Endothelial cell (in vitro differentiated cells): ENCODE data around the gene PTPRB. TPM values are rescaled to one million over a fixed set of nuclear protein-coding genes. Genes with fewer than 3 reads are reported as not detected.

Source experiments
- DNase-seq: peaks from one replicate; pipeline ENCODE4 v3.0.0; 2021; ENCODE audit warnings: low spot score
- H3K27ac Mint-ChIP-seq: one replicate; pipeline ENCODE4 v1.8.0; 2021; ENCODE audit warnings: mixed read lengths, inconsistent platforms; ENCODE audit not compliant: unreplicated experiment
- H3K27me3 Mint-ChIP-seq: one replicate; pipeline ENCODE4 v1.8.0; 2021; ENCODE audit warnings: mild to moderate bottlenecking, moderate library complexity, mixed read lengths, inconsistent platforms; ENCODE audit not compliant: unreplicated experiment
- H3K36me3 Mint-ChIP-seq: one replicate; pipeline ENCODE4 v1.8.0; 2021; ENCODE audit warnings: mild to moderate bottlenecking, low read depth, mixed read lengths, inconsistent platforms; ENCODE audit not compliant: unreplicated experiment
- H3K4me1 Mint-ChIP-seq: one replicate; pipeline ENCODE4 v1.8.0; 2021; ENCODE audit warnings: mild to moderate bottlenecking, mixed read lengths, inconsistent platforms; ENCODE audit not compliant: unreplicated experiment
- H3K4me3 Mint-ChIP-seq: one replicate; pipeline ENCODE4 v1.8.0; 2021; ENCODE audit warnings: mild to moderate bottlenecking, mixed read lengths, inconsistent platforms; ENCODE audit not compliant: unreplicated experiment
- H3K9me3 Mint-ChIP-seq: one replicate; pipeline ENCODE4 v1.8.0; 2021; ENCODE audit warnings: mixed read lengths, inconsistent platforms; ENCODE audit not compliant: unreplicated experiment
- total RNA-seq: library from RNA; stranded (reverse); fragmentation: NEBNext Ultra II Directional; extraction: Animal tissue kit (Norgen Biotek cat#: 25700); gene quantifications from one replicate; pipeline ENCODE4 v1.2.1, GENCODE V29; 2021; ENCODE audit not compliant: unreplicated experiment
- TF ChIP-seq, protein P1 (sequence below): fragments of 200-600 bp; sonication (generic); IDR thresholded peaks from one replicate; pipeline ENCODE4 v1.5.0; 2021; ENCODE audit warnings: antibody characterized with exemption; ENCODE audit not compliant: unreplicated experiment

Gene PTPRB
- total RNA-seq, 1 donor from 2014 or later, result 162 TPM

DNA sequence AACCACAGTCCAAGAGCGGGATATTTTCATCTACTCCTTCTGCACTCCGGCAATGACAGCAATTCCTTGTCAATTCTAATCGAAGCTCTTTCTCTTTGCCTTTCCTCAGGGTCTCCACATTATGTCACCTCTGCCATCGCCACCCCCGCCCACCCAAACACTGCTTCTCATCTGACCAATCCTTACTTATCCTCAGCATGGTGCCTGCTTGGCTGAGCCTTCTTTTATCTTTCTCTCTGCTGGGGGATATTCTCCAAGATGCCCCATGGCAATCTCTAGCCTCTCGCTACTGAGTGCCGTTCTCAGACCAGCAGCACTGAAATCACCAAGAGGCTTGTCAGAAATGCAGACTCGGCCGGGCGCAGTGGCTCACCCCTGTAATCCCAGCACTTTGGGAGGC, 100.6 kb downstream of the PTPRB start:
- peaks cover 3% of the 10 kb centered on the region for H3K27me3 Mint-ChIP-seq
- H3K36me3 Mint-ChIP-seq, result peaks cover 75% of the 10 kb centered on the region
- TF ChIP-seq, protein P1, sequence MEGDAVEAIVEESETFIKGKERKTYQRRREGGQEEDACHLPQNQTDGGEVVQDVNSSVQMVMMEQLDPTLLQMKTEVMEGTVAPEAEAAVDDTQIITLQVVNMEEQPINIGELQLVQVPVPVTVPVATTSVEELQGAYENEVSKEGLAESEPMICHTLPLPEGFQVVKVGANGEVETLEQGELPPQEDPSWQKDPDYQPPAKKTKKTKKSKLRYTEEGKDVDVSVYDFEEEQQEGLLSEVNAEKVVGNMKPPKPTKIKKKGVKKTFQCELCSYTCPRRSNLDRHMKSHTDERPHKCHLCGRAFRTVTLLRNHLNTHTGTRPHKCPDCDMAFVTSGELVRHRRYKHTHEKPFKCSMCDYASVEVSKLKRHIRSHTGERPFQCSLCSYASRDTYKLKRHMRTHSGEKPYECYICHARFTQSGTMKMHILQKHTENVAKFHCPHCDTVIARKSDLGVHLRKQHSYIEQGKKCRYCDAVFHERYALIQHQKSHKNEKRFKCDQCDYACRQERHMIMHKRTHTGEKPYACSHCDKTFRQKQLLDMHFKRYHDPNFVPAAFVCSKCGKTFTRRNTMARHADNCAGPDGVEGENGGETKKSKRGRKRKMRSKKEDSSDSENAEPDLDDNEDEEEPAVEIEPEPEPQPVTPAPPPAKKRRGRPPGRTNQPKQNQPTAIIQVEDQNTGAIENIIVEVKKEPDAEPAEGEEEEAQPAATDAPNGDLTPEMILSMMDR, result no peak
- no peak for DNase-seq
- peak overlapping the region; percentile 70 for H3K4me3 Mint-ChIP-seq
- no peaks in the 10 kb centered on the region for H3K9me3 Mint-ChIP-seq
- peak overlapping the region; percentile 57 for H3K27ac Mint-ChIP-seq
- peaks cover 8% of the 10 kb centered on the region for H3K4me1 Mint-ChIP-seq

DNA sequence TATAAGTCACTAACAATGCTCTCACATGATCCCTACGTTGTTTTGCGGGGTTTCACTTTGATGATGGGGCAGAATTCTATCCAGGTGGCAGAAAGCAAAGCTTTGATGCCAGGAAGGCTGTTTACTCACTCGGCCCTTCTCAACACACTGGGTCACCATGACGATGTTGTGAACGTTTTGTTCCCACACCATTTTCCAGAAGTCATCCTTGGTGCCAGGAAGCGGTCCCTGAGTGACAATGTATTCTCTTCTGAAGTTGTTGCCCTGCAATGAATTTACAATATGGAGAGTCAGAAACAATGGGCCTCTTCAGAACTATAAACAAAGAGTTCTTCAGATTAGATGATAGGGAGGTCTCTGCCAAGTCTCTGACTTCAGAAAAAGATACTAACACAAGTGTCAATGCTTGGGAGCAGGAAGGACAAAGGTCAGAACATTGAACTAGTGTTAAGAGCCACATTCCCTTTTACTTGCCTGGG, 101.3 kb downstream of the PTPRB start:
- H3K4me3 Mint-ChIP-seq, result peak overlapping the region; percentile 43

DNA sequence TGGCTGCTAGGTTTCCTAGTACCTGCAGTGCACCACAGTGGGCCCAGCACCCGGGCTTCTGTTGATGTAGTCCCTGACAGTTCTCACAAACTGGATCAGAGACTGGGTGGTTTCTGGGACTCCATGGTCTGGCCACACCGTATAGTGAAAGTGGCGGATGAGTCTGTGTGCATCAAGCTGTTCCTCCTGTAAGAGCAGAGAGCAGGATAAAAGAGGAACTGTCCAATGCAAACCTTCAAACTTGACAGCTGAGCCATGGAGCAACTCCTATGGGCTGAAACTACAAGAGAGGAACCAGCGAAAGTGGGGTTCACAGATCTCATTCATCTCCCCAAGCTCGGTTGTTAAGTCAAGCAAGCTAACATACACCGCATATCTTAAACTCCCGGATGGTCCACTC, 102.8 kb downstream of the PTPRB start:
- Mint-ChIP-seq H3K27me3 (peaks cover 3% of the 10 kb centered on the region), H3K4me3 (peak overlapping the region; percentile 59), H3K4me1 (peaks cover 8% of the 10 kb centered on the region), H3K27ac (no peak overlapping the region), H3K9me3 (no peaks in the 10 kb centered on the region), H3K36me3 (peaks cover 79% of the 10 kb centered on the region)
- TF ChIP-seq, protein P1, result no peak
- DNase-seq, result no peak

More for the DNA sequence above, 101.3 kb downstream of the PTPRB start:
- Mint-ChIP-seq H3K27me3 (peaks cover 3% of the 10 kb centered on the region), H3K27ac (peak overlapping the region; percentile 52), H3K9me3 (no peaks in the 10 kb centered on the region), H3K4me1 (peaks cover 8% of the 10 kb centered on the region), H3K36me3 (peaks cover 73% of the 10 kb centered on the region)
- TF ChIP-seq, protein P1, result no peak
- DNase-seq, result no peak

DNA sequence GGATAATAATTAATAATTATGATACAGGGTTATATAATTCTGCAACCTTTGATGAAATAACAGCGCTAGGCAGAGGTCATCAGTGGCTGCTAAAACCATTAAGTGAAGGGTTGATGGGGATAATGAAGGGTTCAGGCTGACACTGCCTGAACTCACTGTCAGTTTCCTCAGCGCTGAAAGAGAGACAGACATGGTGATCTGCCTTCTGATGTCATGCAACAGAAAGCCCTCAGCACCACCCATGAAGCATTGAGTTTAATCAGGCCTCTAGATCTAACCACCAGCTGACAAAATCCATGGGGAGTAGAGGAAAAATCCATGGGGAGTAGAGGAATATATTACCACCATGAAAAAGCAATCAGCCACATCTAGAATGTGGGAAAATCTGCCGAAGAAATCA, 107.6 kb downstream of the PTPRB start:
- H3K27me3 Mint-ChIP-seq, result no peaks in the 10 kb centered on the region
- no peak for DNase-seq

DNA sequence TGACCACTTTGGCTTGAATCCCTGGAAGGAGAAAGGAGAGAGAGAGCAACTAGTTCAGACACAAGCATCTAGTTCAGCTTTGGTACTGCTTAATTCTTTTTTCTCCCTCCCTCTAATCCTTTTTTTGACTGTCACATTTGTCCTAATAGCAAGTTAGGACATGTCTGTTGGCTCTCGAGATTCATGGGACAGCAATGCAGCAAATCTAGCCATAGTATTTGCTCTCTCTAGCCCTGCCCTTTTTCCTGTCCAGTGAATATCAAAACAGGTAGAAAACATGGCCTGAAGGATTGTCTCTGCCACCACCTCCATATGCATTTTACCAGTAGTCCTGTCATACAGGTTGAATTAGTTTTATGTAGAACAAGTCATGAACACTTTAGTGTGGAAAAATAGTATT, 116.4 kb downstream of the PTPRB start:
- H3K9me3 Mint-ChIP-seq, result no peaks in the 10 kb centered on the region
- H3K27me3 Mint-ChIP-seq, result no peaks in the 10 kb centered on the region
- no peak for DNase-seq
- H3K27ac Mint-ChIP-seq, result no peak overlapping the region
- no peaks in the 10 kb centered on the region for H3K4me1 Mint-ChIP-seq
- TF ChIP-seq, protein P1, result no peak
- peaks cover 63% of the 10 kb centered on the region for H3K36me3 Mint-ChIP-seq
- H3K4me3 Mint-ChIP-seq, result peak overlapping the region; percentile 67

More for the DNA sequence above, 107.6 kb downstream of the PTPRB start:
- H3K36me3 Mint-ChIP-seq, result peaks cover 77% of the 10 kb centered on the region
- no peak overlapping the region for H3K4me3 Mint-ChIP-seq
- H3K9me3 Mint-ChIP-seq, result no peaks in the 10 kb centered on the region
- no peaks in the 10 kb centered on the region for H3K4me1 Mint-ChIP-seq
- TF ChIP-seq, protein P1, result no peak
- H3K27ac Mint-ChIP-seq, result no peak overlapping the region
